DOHH2 (cell line): ENCODE measurements around the gene C3orf70.

Experiments
- EZH2phosphoT487 ChIP-seq: fragments of 200-600 bp; sonication (generic); IDR thresholded peaks from 2 replicates; pipeline ENCODE4 v1.6.1; 2017; ENCODE audit warnings: borderline replicate concordance, mild to moderate bottlenecking, antibody characterized with exemption, low read length, moderate library complexity, mixed read lengths
- TF ChIP-seq, protein P1 (sequence below): fragments of 200-600 bp; sonication (generic); IDR thresholded peaks from one replicate; pipeline ENCODE4 v1.5.1; 2014; ENCODE audit warnings: antibody characterized with exemption, mild to moderate bottlenecking, low read depth, low read length; ENCODE audit not compliant: poor library complexity, severe bottlenecking

DNA sequence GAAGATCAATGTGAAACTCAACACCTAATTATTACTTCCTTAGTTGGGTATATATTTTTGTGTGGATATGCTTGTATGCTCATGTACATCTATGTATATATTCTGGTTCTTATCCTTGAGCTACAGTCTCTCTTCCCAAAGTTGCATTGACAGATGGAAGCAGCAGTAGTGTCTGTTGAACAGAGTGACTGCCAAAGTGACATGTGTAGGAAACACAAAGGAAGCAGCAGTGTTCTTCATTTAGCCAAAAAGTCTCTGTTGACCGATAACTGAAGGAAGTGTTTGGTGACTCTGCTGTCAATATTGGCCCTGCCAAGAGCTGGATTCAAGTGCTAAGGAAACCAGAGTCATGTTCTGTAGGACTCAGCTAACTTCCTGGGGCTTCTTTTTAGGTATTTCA is 123.8 kb downstream of the C3orf70 start:
- TF ChIP-seq, protein P1, sequence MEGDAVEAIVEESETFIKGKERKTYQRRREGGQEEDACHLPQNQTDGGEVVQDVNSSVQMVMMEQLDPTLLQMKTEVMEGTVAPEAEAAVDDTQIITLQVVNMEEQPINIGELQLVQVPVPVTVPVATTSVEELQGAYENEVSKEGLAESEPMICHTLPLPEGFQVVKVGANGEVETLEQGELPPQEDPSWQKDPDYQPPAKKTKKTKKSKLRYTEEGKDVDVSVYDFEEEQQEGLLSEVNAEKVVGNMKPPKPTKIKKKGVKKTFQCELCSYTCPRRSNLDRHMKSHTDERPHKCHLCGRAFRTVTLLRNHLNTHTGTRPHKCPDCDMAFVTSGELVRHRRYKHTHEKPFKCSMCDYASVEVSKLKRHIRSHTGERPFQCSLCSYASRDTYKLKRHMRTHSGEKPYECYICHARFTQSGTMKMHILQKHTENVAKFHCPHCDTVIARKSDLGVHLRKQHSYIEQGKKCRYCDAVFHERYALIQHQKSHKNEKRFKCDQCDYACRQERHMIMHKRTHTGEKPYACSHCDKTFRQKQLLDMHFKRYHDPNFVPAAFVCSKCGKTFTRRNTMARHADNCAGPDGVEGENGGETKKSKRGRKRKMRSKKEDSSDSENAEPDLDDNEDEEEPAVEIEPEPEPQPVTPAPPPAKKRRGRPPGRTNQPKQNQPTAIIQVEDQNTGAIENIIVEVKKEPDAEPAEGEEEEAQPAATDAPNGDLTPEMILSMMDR: no peak
- TF ChIP-seq EZH2phosphoT487: no peak
